NB4 (cell line): ENCODE results near the gene LINC01488.

Experiments used
- POLR2A ChIP-seq: IDR thresholded peaks from 2 replicates; pipeline ENCODE4 v1.6.1; 2011; ENCODE audit warnings: mild to moderate bottlenecking; ENCODE audit not compliant: insufficient read length; ENCODE audit errors: extremely low read depth
- TF ChIP-seq, protein P1 (sequence below): IDR thresholded peaks from 2 replicates; pipeline ENCODE4 v1.6.1; 2011; ENCODE audit warnings: low read depth, low read length

DNA sequence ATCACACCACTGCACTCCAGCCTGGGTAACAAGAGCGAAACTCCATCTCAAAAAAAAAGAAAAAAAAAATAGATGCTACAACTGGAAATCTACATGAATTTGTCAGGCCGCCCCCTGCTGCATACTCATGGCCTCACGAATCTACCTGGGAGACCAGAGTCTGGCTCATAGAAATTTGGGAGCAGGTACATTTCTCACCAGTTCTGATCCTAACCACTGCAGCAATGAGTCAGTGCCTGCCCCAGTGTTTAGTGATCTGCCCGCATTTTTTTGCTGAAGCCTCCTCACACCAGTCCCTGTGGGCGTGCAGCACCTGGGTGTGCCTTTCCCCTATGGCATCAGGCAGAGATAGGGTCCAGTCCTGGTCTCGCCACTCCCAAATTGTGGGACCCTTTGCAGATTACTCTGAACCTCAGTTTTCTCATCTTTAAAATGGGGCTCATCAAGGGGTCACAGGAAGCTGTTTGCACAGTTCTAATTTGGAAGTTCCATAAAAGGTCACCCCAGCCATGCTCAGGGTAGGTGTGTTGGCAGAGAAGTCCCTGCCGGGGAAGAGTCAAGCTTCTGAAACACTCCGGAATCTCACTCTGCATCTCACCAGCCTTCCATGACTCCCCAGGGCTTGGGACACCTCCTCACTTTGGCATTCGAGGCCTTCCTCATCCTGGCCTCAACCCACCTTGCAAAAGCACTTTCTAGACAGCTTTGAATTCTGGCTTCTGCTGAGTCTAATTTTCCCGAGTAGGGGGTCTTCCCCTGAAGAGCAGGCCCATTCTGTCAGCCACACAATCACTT lies 39.3 kb upstream of the LINC01488 start:
- TF ChIP-seq, protein P1, sequence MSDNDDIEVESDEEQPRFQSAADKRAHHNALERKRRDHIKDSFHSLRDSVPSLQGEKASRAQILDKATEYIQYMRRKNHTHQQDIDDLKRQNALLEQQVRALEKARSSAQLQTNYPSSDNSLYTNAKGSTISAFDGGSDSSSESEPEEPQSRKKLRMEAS = no peak
- TF ChIP-seq POLR2A = no peak
